Glutamatergic neuron (in vitro differentiated cells): ENCODE measurements around the gene ICA1. TPM values are rescaled to one million over a fixed set of nuclear protein-coding genes. Genes with fewer than 3 reads are reported as not detected.
"Not testable (repeated sequence)": the region's sequence is repeated elsewhere in the genome, so short reads cannot be mapped to it uniquely, and the experiment has no call there.

ENCODE experiments used
- DNase-seq: peaks from one replicate; pipeline ENCODE4 v3.0.0; 2022
- H3K27ac Mint-ChIP-seq: one replicate; pipeline ENCODE4 v1.8.0; 2020; ENCODE audit warnings: mild to moderate bottlenecking, mixed read lengths, inconsistent platforms; ENCODE audit not compliant: unreplicated experiment
- H3K27me3 Mint-ChIP-seq: one replicate; pipeline ENCODE4 v1.8.0; 2020; ENCODE audit warnings: mild to moderate bottlenecking, moderate library complexity, mixed read lengths, inconsistent platforms; ENCODE audit not compliant: unreplicated experiment
- H3K36me3 Mint-ChIP-seq: one replicate; pipeline ENCODE4 v1.8.0; 2020; ENCODE audit warnings: mild to moderate bottlenecking, mixed read lengths, inconsistent platforms; ENCODE audit not compliant: unreplicated experiment
- H3K4me1 Mint-ChIP-seq: one replicate; pipeline ENCODE4 v1.8.0; 2020; ENCODE audit warnings: mild to moderate bottlenecking, low read depth, mixed read lengths, inconsistent platforms; ENCODE audit not compliant: unreplicated experiment
- H3K4me3 Mint-ChIP-seq: one replicate; pipeline ENCODE4 v1.8.0; 2020; ENCODE audit warnings: mild to moderate bottlenecking, mixed read lengths, inconsistent platforms; ENCODE audit not compliant: unreplicated experiment
- H3K9me3 Mint-ChIP-seq: one replicate; pipeline ENCODE4 v1.8.0; 2020; ENCODE audit warnings: mild to moderate bottlenecking, moderate library complexity, mixed read lengths, inconsistent platforms; ENCODE audit not compliant: unreplicated experiment
- total RNA-seq: library from RNA; stranded (reverse); fragmentation: NEBNext Ultra II Directional; extraction: Animal tissue kit (Norgen Biotek cat#: 25700); gene quantifications from one replicate; pipeline ENCODE4 v1.2.1, GENCODE V29; 2021; ENCODE audit not compliant: unreplicated experiment
- TF ChIP-seq, protein P1 (sequence below): fragments of 200-600 bp; sonication (generic); IDR thresholded peaks from one replicate; pipeline ENCODE4 v1.5.0; 2021; ENCODE audit not compliant: partially characterized antibody, unreplicated experiment

ICA1 gene
- total RNA-seq, 1 donor from 2014 or later, result 9.8 TPM

DNA sequence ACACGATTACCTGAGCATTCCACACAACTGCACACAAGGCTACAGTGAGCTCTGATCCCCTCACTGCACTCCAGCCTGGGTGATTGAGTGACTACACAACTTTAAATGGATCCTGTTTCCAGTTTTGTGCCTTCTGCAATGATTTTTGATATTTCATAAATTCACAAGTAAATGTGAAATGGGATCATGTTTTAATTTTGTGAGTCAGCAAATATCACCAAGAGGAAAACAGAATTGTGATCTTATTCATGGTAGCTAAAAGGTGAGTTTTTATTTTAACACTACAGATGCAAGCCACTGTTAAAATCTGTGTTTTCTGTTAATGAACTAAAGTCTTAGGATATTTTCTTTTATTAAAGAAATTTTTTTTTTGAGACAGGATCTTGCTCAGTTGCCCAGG, 11.4 kb downstream of the ICA1 start:
- H3K27ac Mint-ChIP-seq, result no peak overlapping the region
- no peak overlapping the region for H3K4me3 Mint-ChIP-seq
- no peaks in the 10 kb centered on the region for H3K4me1 Mint-ChIP-seq
- no peak for DNase-seq
- no peaks in the 10 kb centered on the region for H3K27me3 Mint-ChIP-seq
- H3K9me3 Mint-ChIP-seq, result no peaks in the 10 kb centered on the region
- no peaks in the 10 kb centered on the region for H3K36me3 Mint-ChIP-seq
- TF ChIP-seq, protein P1, sequence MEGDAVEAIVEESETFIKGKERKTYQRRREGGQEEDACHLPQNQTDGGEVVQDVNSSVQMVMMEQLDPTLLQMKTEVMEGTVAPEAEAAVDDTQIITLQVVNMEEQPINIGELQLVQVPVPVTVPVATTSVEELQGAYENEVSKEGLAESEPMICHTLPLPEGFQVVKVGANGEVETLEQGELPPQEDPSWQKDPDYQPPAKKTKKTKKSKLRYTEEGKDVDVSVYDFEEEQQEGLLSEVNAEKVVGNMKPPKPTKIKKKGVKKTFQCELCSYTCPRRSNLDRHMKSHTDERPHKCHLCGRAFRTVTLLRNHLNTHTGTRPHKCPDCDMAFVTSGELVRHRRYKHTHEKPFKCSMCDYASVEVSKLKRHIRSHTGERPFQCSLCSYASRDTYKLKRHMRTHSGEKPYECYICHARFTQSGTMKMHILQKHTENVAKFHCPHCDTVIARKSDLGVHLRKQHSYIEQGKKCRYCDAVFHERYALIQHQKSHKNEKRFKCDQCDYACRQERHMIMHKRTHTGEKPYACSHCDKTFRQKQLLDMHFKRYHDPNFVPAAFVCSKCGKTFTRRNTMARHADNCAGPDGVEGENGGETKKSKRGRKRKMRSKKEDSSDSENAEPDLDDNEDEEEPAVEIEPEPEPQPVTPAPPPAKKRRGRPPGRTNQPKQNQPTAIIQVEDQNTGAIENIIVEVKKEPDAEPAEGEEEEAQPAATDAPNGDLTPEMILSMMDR, result no peak

- Mint-ChIP-seq H3K9me3 (peaks cover 2% of the 10 kb centered on the region), H3K4me3 (no peak overlapping the region), H3K4me1 (no peaks in the 10 kb centered on the region), H3K27ac (no peak overlapping the region), H3K27me3 (no peaks in the 10 kb centered on the region), H3K36me3 (no peaks in the 10 kb centered on the region)
- TF ChIP-seq, protein P1, result no peak
- DNase-seq, result no peak
Observed at GRCh38 chr7:8249121-8249520, 12.8 kb downstream of the ICA1 start.

DNA sequence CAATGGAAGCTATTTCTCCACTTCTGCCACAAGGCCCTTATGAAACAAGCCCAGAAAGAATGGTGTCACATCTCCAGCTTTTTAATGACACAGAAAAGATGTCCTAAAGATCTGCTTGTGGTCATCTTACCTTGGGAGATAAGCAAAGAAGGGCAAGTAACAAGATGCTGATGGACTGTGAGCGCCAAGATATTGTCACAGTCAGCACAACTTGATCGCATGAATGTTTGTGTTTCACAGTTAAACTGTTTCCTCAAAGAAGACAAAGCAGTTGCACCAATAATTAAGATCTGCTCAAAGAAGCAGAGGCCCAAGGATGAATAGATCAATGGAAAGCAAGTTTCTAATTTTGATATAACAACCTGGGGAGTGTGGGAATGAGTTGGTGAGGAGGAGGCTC, 15.9 kb downstream of the ICA1 start:
- Mint-ChIP-seq H3K36me3 (peaks cover 15% of the 10 kb centered on the region), H3K4me3 (no peak overlapping the region), H3K4me1 (no peaks in the 10 kb centered on the region), H3K27ac (no peak overlapping the region), H3K27me3 (no peaks in the 10 kb centered on the region), H3K9me3 (peaks cover 11% of the 10 kb centered on the region)
- no peak for DNase-seq
- TF ChIP-seq, protein P1, result no peak

DNA sequence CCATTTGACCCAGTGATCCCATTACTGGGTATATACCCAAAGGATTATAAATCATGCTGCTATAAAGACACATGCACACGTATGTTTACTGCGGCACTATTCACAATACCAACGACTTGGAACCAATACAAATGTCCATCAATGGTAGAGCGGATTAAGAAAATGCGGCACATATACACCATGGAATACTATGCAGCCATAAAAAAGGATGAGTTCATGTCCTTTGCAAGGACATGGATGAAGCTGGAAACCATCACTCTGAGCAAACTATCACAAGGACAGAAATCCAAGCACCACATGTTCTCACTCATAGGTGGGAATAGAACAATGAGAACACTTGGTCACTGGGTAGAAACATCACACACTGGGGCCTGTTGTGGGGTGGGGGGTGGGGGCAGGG, 16.9 kb downstream of the ICA1 start:
- DNase-seq, H3K27ac Mint-ChIP-seq, H3K27me3 Mint-ChIP-seq, H3K4me3 Mint-ChIP-seq, H3K4me1 Mint-ChIP-seq: not testable (repeated sequence)
- Mint-ChIP-seq H3K9me3 (peaks cover 13% of the 10 kb centered on the region), H3K36me3 (peaks cover 21% of the 10 kb centered on the region)

GRCh38 chr7:8243059-8243458, 18.9 kb downstream of the ICA1 start:
- H3K4me1 Mint-ChIP-seq, H3K4me3 Mint-ChIP-seq, H3K27me3 Mint-ChIP-seq, H3K27ac Mint-ChIP-seq, DNase-seq: not testable (repeated sequence)
- peaks cover 21% of the 10 kb centered on the region for H3K36me3 Mint-ChIP-seq
- peaks cover 14% of the 10 kb centered on the region for H3K9me3 Mint-ChIP-seq

GRCh38 chr7:8239702-8240362, 22.1 kb downstream of the ICA1 start:
- peaks cover 21% of the 10 kb centered on the region for H3K36me3 Mint-ChIP-seq
- H3K9me3 Mint-ChIP-seq, result peaks cover 12% of the 10 kb centered on the region
- not testable (repeated sequence) for H3K4me3 Mint-ChIP-seq, DNase-seq, H3K27me3 Mint-ChIP-seq, H3K27ac Mint-ChIP-seq, H3K4me1 Mint-ChIP-seq
